ENCODE results near the gene AMY1A. TPM values are rescaled to one million over a fixed set of nuclear protein-coding genes. Genes with fewer than 3 reads are reported as not detected.
"Not testable (repeated sequence)": the region's sequence is repeated elsewhere in the genome, so short reads cannot be mapped to it uniquely, and the experiment has no call there.

Gene AMY1A
- not detected for total RNA-seq
- long read RNA-seq, donor 1 = 0 reads
- long read RNA-seq, donor 2 = 0 reads

DNA sequence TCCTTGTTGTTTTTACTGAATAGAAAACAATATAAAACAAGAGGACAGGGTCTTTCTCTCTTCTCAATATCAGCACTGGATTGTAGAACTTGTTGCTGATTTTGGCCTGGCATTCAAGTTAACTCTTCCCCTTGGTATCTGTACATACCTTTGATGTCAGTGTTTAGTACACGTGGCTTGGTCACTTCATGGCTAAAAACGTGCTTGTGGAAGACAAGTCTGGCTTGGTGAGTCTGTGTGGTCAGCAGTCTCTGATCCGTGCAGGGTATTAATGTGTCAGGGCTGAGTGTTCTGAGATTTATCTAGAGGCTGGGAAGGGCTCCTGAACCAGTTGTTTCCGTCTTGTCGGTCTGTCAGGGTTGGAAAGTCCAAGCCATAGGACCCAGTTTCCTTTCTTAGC lies at the start of gene AMY1A:
Gene AMY1A, plus strand, starts transcription at position 301 of the 400 bp plus-strand sequence. CDS start 571 bp downstream, outside the sequence.
- DNase-seq (ENCODE audit: low spot score); intact Hi-C loops (cut with DNase I): not testable (repeated sequence)

DNA sequence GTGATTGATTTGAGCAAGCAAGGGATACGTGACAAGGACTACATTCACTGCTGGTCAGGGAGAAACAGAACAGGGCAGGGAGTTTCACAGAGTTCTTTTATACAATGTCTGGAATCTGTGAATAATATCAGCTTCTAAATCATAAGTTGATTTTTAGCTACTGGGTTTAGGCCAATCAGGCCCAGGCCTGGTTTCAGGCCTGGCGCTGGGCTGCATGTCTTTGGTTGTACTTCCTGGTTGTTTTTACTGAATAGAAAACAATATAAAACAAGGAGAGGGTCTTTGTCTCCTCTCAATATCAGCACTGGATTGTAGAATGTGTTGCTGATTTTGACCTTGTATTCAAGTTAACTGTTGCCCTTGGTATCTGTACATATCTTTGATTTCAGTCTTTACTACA lies 39.2 kb upstream of the AMY1A start:
- DNase-seq (ENCODE audit: low spot score) = peak; percentile 24
- intact Hi-C loops (cut with DNase I) = no loop called here

DNA sequence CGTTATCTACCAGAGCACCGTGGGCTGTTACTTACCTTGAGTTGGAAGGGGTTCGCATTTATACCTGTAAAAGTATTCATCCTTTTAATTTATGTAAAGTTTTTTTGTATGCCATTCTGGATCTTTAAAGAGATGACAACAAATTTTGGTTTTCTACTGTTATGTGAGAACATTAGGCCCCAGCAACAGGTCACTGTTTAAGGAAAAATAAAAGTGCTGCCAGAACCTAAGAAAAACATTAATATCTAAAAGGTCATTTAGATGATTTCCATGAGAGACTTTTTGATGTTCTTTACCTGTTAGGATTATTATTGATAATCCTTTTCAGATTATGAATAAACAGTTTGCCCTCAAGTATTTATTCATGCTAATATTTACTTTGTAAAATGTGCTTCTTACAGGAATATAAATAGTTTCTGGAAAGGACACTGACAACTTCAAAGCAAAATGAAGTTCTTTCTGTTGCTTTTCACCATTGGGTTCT lies 38.5 kb upstream of the AMY1A start, which contains the start of gene AMY2A:
Gene AMY2A, plus strand, starts transcription at position 434 of the 484 bp plus-strand sequence. Its CDS starts 14 bp downstream, at position 448.
- intact Hi-C loops (cut with DNase I) = not testable (repeated sequence)

DNA sequence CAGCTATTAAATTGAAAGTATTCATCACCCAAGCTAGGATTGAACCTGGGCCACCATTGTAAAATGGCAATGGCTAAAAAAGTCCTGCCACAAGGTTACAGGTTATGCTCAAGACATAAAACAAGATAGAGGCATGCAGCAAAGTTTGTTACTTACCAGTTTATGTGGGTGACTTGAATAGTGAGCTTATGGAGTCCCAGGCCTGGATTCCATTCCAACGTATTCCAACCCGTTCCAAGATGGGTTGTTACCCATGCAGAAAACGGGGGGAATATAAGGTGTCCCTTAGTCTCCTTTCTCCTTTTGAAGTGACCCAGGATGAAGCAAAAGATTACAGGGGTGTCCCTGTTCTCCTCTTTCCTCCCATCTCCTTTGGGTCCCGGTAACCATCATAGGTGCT lies 28.1 kb upstream of the AMY1A start:
- intact Hi-C loops (cut with DNase I); DNase-seq (ENCODE audit: low spot score): not testable (repeated sequence)

More for the DNA sequence above, 38.5 kb upstream of the AMY1A start, which contains the start of gene AMY2A:
- DNase-seq (ENCODE audit: low spot score) = not testable (repeated sequence)

DNA sequence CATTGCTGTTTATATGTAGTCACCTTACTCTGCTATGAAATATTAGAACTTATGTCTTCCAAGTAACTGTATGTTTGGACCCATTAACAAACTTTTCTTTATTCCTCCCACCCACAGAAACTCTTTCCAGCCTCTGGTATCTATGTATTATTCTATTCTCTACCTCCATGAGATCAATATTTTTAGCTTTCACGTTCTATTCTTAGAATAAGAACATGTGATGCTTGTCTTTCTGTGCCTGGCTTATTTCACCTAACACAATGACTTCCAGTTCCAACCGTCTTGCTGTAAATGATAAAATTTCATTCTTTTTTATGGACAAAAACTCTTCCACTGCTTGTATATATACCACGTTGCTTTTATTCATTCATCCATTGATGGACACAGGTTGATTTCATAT lies 14.4 kb upstream of the AMY1A start:
- intact Hi-C loops (cut with DNase I) = not testable (repeated sequence)

DNA sequence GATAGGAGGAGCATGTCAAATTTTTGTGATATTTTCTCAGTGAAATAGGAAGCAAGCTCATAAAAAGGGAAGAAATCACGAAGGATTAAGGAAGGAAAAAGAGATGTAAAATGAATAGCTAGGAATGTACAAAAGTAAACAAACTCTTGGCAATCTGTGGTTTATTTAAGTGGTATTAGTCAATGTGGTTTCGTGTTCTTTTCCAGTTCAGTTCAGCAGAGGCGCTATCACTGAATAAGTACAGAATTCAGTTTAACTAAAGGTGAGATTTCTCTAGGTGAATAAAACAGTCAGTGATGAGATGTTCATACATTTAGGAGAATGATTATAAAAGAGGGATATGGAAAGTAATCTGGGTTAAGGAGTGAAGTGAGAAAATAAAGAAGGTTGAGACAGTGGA lies 11.7 kb upstream of the AMY1A start:
- intact Hi-C loops (cut with DNase I); DNase-seq (ENCODE audit: low spot score): not testable (repeated sequence)

More for the DNA sequence above, 14.4 kb upstream of the AMY1A start:
- DNase-seq (ENCODE audit: low spot score) = not testable (repeated sequence)

DNA sequence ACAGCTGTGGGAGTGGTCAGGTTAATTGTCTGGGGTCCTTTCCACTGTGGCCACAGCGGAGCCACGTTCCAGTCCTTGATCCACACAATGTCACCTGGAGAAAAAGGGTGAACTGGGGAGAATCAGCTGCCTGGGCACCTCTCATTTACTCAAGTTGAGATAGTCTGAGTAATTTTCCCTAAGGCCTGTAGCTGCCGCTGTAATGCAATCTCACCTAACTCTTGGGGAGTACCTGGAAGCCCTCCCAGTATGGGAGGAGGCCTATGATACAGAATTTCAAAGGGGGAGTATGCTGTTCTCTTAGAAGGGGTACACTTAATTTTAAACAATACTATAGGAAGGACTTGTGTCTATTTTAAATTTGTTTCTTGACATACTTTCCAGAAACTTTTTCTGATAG lies 5.3 kb upstream of the AMY1A start:
- intact Hi-C loops (cut with DNase I); DNase-seq (ENCODE audit: low spot score): not testable (repeated sequence)

DNA sequence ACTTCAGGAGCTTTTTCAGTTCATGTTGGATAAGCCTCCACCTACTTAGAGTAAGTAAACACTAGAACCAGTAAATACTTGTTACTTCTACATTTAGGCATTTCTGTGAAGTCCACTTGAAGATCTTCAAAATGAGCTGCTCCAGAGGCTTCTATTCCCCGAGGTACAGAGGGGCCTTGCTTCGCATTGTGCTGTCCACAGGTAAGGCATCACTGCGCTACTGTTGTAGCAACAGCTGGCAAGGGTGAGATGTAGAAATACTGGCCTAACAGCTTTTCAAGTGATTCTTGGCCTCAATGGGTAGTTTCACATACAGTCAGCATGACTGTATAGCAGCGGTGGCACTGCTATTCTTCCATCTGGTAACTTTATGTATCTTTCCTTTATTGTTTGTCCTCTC lies 4.7 kb upstream of the AMY1A start:
- intact Hi-C loops (cut with DNase I); DNase-seq (ENCODE audit: low spot score): not testable (repeated sequence)

DNA sequence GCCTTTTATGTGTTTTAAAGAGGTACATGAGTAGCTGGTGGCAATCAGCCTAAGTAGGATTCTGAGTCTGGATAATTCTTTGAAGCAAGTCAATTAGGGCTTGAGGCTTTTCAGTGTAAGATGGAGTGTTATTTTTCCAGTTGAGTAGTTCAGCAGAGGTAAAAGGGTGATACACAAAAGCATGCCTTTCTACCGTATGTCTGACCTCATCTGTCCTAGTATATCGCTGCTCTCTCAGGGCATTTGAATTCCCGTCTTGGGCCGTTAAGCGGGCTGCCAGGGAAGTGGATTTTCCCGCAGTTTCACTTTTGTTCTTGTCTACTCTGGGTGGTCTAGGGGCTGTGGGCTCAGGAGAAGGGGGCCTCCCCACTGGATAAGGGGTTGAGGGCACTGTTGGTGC lies 1.4 kb upstream of the AMY1A start:
- intact Hi-C loops (cut with DNase I); DNase-seq (ENCODE audit: low spot score): not testable (repeated sequence)

DNA sequence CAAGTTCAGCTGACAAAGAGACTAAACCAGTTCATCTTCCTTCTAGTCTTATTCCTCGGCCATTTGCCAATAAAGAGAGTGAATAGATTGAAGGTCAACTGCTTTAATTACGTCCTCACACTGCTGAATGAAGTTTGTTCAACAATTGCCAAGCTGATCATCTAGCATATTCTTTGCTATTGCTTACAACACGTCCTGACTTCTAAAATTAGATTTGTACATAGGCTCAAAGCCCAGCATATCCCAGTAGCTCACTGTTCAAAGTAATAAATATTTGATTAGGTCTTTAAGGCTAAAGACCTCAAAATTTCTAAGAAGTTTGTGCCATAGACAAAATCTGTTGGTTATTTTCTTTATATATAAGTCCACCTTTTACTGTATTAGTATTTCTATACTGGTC lies 20.8 kb downstream of the AMY1A start:
- DNase-seq (ENCODE audit: low spot score); intact Hi-C loops (cut with DNase I): not testable (repeated sequence)

DNA sequence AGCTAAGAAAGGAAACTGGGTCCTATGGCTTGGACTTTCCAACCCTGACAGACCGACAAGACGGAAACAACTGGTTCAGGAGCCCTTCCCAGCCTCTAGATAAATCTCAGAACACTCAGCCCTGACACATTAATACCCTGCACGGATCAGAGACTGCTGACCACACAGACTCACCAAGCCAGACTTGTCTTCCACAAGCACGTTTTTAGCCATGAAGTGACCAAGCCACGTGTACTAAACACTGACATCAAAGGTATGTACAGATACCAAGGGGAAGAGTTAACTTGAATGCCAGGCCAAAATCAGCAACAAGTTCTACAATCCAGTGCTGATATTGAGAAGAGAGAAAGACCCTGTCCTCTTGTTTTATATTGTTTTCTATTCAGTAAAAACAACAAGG lies 40.5 kb downstream of the AMY1A start, which contains the start of gene AMY1B:
Gene AMY1B, minus strand, starts transcription at position 101 of the 400 bp plus-strand sequence. CDS start 571 bp downstream, outside the sequence.
- intact Hi-C loops (cut with DNase I); DNase-seq (ENCODE audit: low spot score): not testable (repeated sequence)

DNA sequence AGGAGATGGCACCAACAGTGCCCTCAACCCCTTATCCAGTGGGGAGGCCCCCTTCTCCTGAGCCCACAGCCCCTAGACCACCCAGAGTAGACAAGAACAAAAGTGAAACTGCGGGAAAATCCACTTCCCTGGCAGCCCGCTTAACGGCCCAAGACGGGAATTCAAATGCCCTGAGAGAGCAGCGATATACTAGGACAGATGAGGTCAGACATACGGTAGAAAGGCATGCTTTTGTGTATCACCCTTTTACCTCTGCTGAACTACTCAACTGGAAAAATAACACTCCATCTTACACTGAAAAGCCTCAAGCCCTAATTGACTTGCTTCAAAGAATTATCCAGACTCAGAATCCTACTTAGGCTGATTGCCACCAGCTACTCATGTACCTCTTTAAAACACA lies 41.9 kb downstream of the AMY1A start:
- DNase-seq (ENCODE audit: low spot score); intact Hi-C loops (cut with DNase I): not testable (repeated sequence)

DNA sequence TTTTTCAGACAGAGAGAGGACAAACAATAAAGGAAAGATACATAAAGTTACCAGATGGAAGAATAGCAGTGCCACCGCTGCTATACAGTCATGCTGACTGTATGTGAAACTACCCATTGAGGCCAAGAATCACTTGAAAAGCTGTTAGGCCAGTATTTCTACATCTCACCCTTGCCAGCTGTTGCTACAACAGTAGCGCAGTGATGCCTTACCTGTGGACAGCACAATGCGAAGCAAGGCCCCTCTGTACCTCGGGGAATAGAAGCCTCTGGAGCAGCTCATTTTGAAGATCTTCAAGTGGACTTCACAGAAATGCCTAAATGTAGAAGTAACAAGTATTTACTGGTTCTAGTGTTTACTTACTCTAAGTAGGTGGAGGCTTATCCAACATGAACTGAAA lies 45.1 kb downstream of the AMY1A start:
- DNase-seq (ENCODE audit: low spot score); intact Hi-C loops (cut with DNase I): not testable (repeated sequence)

DNA sequence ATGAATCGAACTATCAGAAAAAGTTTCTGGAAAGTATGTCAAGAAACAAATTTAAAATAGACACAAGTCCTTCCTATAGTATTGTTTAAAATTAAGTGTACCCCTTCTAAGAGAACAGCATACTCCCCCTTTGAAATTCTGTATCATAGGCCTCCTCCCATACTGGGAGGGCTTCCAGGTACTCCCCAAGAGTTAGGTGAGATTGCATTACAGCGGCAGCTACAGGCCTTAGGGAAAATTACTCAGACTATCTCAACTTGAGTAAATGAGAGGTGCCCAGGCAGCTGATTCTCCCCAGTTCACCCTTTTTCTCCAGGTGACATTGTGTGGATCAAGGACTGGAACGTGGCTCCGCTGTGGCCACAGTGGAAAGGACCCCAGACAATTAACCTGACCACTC lies 45.7 kb downstream of the AMY1A start:
- intact Hi-C loops (cut with DNase I); DNase-seq (ENCODE audit: low spot score): not testable (repeated sequence)

DNA sequence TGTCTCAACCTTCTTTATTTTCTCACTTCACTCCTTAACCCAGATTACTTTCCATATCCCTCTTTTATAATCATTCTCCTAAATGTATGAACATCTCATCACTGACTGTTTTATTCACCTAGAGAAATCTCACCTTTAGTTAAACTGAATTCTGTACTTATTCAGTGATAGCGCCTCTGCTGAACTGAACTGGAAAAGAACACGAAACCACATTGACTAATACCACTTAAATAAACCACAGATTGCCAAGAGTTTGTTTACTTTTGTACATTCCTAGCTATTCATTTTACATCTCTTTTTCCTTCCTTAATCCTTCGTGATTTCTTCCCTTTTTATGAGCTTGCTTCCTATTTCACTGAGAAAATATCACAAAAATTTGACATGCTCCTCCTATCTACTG lies 52.1 kb downstream of the AMY1A start:
- intact Hi-C loops (cut with DNase I); DNase-seq (ENCODE audit: low spot score): not testable (repeated sequence)

DNA sequence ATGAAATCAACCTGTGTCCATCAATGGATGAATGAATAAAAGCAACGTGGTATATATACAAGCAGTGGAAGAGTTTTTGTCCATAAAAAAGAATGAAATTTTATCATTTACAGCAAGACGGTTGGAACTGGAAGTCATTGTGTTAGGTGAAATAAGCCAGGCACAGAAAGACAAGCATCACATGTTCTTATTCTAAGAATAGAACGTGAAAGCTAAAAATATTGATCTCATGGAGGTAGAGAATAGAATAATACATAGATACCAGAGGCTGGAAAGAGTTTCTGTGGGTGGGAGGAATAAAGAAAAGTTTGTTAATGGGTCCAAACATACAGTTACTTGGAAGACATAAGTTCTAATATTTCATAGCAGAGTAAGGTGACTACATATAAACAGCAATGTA lies 54.8 kb downstream of the AMY1A start:
- DNase-seq (ENCODE audit: low spot score); intact Hi-C loops (cut with DNase I): not testable (repeated sequence)

Other genes with a start within 250 kb of the AMY1A start
- 10 to 100 TPM; 23.1 to 26.8 TPM for gene RNPC3, start 130.1 kb upstream of the AMY1A start, total RNA-seq
- gene AMY2B, start 84.2 kb upstream of the AMY1A start, total RNA-seq = 10 to 100 TPM; 15.1 to 15.6 TPM
- gene AMY2A, start 38.3 kb upstream of the AMY1A start, total RNA-seq = 1 to 10 TPM in 1 of 2 donors, not detected in 1; 3.3 TPM
- not detected for gene AMY1B, start 40.5 kb downstream of the AMY1A start, total RNA-seq
- not detected for gene AMY1C, start 94.1 kb downstream of the AMY1A start, total RNA-seq

Measured in posterior vena cava (tissue), 2 donors.